Gastrocnemius medialis (tissue), 4 donors: ENCODE results near the gene TCF12. TPM values are rescaled to one million over a fixed set of nuclear protein-coding genes. Genes with fewer than 3 reads are reported as not detected.

ENCODE experiments used
- ATAC-seq, 2 donors: fragments of 150-250 bp; one replicate each; pipeline ENCODE4 v1.9.1; 2016
- DNase-seq, 2 donors: peaks; one replicate each; pipeline ENCODE4 v3.0.0-alpha.2; 2019
- H3K27ac ChIP-seq, 4 donors: fragments of 200-600 bp; sonication (generic); 1 replicate in 1 of 4; 2 replicates in 3 of 4; pipeline ENCODE4 v1.5.1; 2016 to 2018; ENCODE audit warnings: mild to moderate bottlenecking in 2 of 4, moderate library complexity in 1 of 4
- H3K27me3 ChIP-seq, 3 donors: fragments of 200-600 bp; sonication (generic) in 2 of 3; 1 replicate in 1 of 3; 2 replicates in 2 of 3; pipeline versions ENCODE4 v1.5.1 to v1.6.0; 2016 to 2019; ENCODE audit warnings: mild to moderate bottlenecking in 1 of 3, moderate library complexity in 1 of 3
- H3K36me3 ChIP-seq, 2 donors: fragments of 200-600 bp; sonication (generic) in 1 of 2; one replicate each; pipeline ENCODE4 v1.5.1; 2017 to 2018
- H3K4me1 ChIP-seq, 2 donors: fragments of 200-600 bp; sonication (generic) in 1 of 2; one replicate each; pipeline ENCODE4 v1.5.1; 2016 to 2017; ENCODE audit warnings: mild to moderate bottlenecking in 2 of 2
- H3K4me3 ChIP-seq, 4 donors: fragments of 200-600 bp; sonication (generic) in 3 of 4; 1 replicate in 1 of 4; 2 replicates in 3 of 4; pipeline ENCODE4 v1.5.1; 2016 to 2019; ENCODE audit warnings: mild to moderate bottlenecking in 2 of 4
- H3K9me3 ChIP-seq, 3 donors: fragments of 200-600 bp; sonication (generic) in 2 of 3; 1 replicate in 1 of 3; 2 replicates in 2 of 3; pipeline ENCODE4 v1.5.1; 2016 to 2019
- CTCF ChIP-seq, 5 experiments: fragments of 450-650 bp in 3 of 5; fragments of 200-600 bp in 2 of 5; sonication (generic) in 2 of 5; IDR thresholded peaks in 4 of 5; conservative IDR thresholded peaks in 1 of 5; 1 replicate in 4 of 5; 2 replicates in 1 of 5; pipeline ENCODE4 v1.5.1; 2016 to 2019; ENCODE audit warnings: antibody characterized with exemption in 5 of 5, mild to moderate bottlenecking in 3 of 5, moderate library complexity in 3 of 5
- POLR2A ChIP-seq, 2 donors: fragments of 450-650 bp; IDR thresholded peaks; one replicate each; pipeline ENCODE4 v1.6.1; 2017; ENCODE audit warnings: antibody characterized with exemption in 2 of 2, mild to moderate bottlenecking in 2 of 2, moderate library complexity in 2 of 2
- in situ Hi-C, 4 donors: fragments of 200-750 bp; cut with MboI; loops; one replicate each; pipeline versions ENCODE4 v1.15.0 to v1.8.0; 2017; ENCODE audit warnings: low sequenced_read_pairs in 4 of 4
- intact Hi-C: fragments of 100-400 bp; cut with DNase I; formaldehyde crosslinking; loops from one replicate; pipeline ENCODE4 v1.15.1; 2023; ENCODE audit warnings: low total_unique reads
- total RNA-seq, 4 donors: library from RNA; depleted of rRNA; stranded (reverse); fragments of >200 nt; gene quantifications; one replicate each; pipeline versions ENCODE4 v1.1.0 to v1.2.3, GENCODE V29; 2016

Gene TCF12
- total RNA-seq, 4 donors from 2014 or later, result 34.9 to 63.0 (median 51.4) TPM

GRCh38 chr15:57130956-57131355, 212.5 kb downstream of the TCF12 start:
- TF ChIP-seq CTCF (IDR thresholded peaks at IDR 0.05 in 4 of 5, conservative IDR thresholded peaks at IDR 0.05 in 1 of 5) (no peak), POLR2A (IDR thresholded peaks at IDR 0.05) (no peak)
- no peaks in the 10 kb centered on the region for H3K36me3 ChIP-seq
- no peaks in the 10 kb centered on the region for H3K9me3 ChIP-seq
- H3K4me3 ChIP-seq, result no peak overlapping the region
- DNase-seq, result no peak
- in situ Hi-C loops (loop anchor here in 3 of 4 donors (25.0 kb wide), 2 partner anchors 219 to 406 kb away; partner anchors contain the start of gene TCF12 (in 3 of the 3)), intact Hi-C loops (loop anchor here (10.0 kb wide), 1 partner anchor 296 kb away; no protein-coding TSS in a partner anchor)
- no peak for ATAC-seq
- no peaks in the 10 kb centered on the region for H3K27me3 ChIP-seq
- no peak overlapping the region for H3K27ac ChIP-seq
- H3K4me1 ChIP-seq, result peaks cover 20 to 26% of the 10 kb centered on the region in 2 donors

GRCh38 chr15:57133127-57133968, 214.9 kb downstream of the TCF12 start:
- peaks cover 24 to 34% of the 10 kb centered on the region in 2 donors for H3K4me1 ChIP-seq
- no peaks in the 10 kb centered on the region for H3K27me3 ChIP-seq
- no peaks in the 10 kb centered on the region for H3K9me3 ChIP-seq
- intact Hi-C loops, result loop anchor here (10.0 kb wide), 1 partner anchor 299 kb away; no protein-coding TSS in a partner anchor
- no peaks in the 10 kb centered on the region for H3K36me3 ChIP-seq
- TF ChIP-seq CTCF (IDR thresholded peaks at IDR 0.05 in 4 of 5, conservative IDR thresholded peaks at IDR 0.05 in 1 of 5), result no peak
- TF ChIP-seq POLR2A (IDR thresholded peaks at IDR 0.05), result no peak
- H3K27ac ChIP-seq, result no peak overlapping the region
- DNase-seq, result no peak
- ATAC-seq, result no peak
- H3K4me3 ChIP-seq, result no peak overlapping the region
- in situ Hi-C loops, result loop anchor here in 3 of 4 donors (25.0 kb wide), 2 partner anchors 221 to 404 kb away; partner anchors contain the start of gene TCF12 (in 3 of the 3)

- in situ Hi-C loops, result loop anchor here in 3 of 4 donors (25.0 kb wide), 2 partner anchors 222 to 403 kb away; partner anchors contain the start of gene TCF12 (in 3 of the 3)
- Histone ChIP-seq H3K36me3 (no peaks in the 10 kb centered on the region), H3K27me3 (no peaks in the 10 kb centered on the region), H3K27ac (no peak overlapping the region), H3K9me3 (no peaks in the 10 kb centered on the region), H3K4me3 (no peak overlapping the region), H3K4me1 (peaks cover 24 to 34% of the 10 kb centered on the region in 2 donors)
- DNase-seq (no peak), ATAC-seq (no peak)
- intact Hi-C loops, result loop anchor here (10.0 kb wide), 1 partner anchor 299 kb away; no protein-coding TSS in a partner anchor
- TF ChIP-seq POLR2A (IDR thresholded peaks at IDR 0.05) (no peak), CTCF (IDR thresholded peaks at IDR 0.05 in 4 of 5, conservative IDR thresholded peaks at IDR 0.05 in 1 of 5) (no peak)
Measured at GRCh38 chr15:57134071-57134605, 215.7 kb downstream of the TCF12 start.

GRCh38 chr15:57134851-57135250, 216.4 kb downstream of the TCF12 start:
- no peak overlapping the region for H3K27ac ChIP-seq

More at GRCh38 chr15:57134851-57135250, 216.4 kb downstream of the TCF12 start:
- ATAC-seq, result no peak
- no peaks in the 10 kb centered on the region for H3K36me3 ChIP-seq
- DNase-seq, result no peak
- TF ChIP-seq POLR2A (IDR thresholded peaks at IDR 0.05) (no peak), CTCF (IDR thresholded peaks at IDR 0.05 in 4 of 5, conservative IDR thresholded peaks at IDR 0.05 in 1 of 5) (no peak)
- no peaks in the 10 kb centered on the region for H3K9me3 ChIP-seq
- H3K4me3 ChIP-seq, result no peak overlapping the region
- intact Hi-C loops, result loop anchor here (5.0 to 10.0 kb wide), 2 partner anchors 300 to 638 kb away; no protein-coding TSS in a partner anchor
- no peaks in the 10 kb centered on the region for H3K27me3 ChIP-seq
- in situ Hi-C loops, result loop anchor here in 3 of 4 donors (25.0 kb wide), 2 partner anchors 223 to 402 kb away; partner anchors contain the start of gene TCF12 (in 3 of the 3)
- peaks cover 24 to 34% of the 10 kb centered on the region in 2 donors for H3K4me1 ChIP-seq
